ENCODE measurements around the gene NKX2-2. TPM values are rescaled to one million over a fixed set of nuclear protein-coding genes. Genes with fewer than 3 reads are reported as not detected.

Gene NKX2-2
- total and polyA plus RNA-seq, 2 of the 8 experiments (the other 6 are each of a cell fraction or from before 2014, with no cell fraction given), result not detected

DNA sequence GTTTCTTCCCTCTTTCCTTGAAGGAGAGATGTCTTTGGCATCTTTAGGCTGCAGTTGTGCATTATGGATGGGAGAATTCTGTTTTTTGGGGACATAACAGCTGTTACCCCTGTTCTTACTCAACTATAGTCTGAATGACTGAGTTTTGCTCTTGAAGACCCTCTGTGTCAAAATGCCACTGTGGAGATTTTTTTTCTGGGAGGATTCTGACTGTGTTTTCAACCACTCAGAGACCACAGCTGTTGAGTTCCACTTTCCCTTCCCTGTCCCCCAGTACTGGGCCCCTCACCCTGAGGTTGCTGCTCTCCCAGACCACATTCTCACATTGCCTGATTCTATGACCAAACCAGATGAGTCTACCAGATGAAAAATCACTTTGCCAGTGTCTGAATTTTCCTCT is 48.1 kb downstream of the NKX2-2 start:
- H3K4me3 ChIP-seq (ENCODE audit: extremely low read depth in 1 of 4, insufficient read depth in 2 of 4, low read depth in 3 of 4, low read length in 4 of 4), result no peak overlapping the region
- H4K8ac ChIP-seq (ENCODE audit: extremely low read depth, insufficient read depth, low read length), result no peak overlapping the region
- H2AK5ac ChIP-seq (ENCODE audit: low read depth, low read length), result no peak overlapping the region
- no peak overlapping the region for H2BK15ac ChIP-seq (ENCODE audit: low read length)
- H4K5ac ChIP-seq (ENCODE audit: insufficient read length, low read depth, low read length), result no peak overlapping the region
- H3K4me1 ChIP-seq (replicated peaks in 1 of 4; ENCODE audit: control insufficient read depth in 3 of 4, insufficient read depth in 4 of 4, low read length in 3 of 4), result no peaks in the 10 kb centered on the region
- H3K36me3 ChIP-seq (ENCODE audit: control insufficient read depth in 2 of 4, insufficient read depth in 4 of 4, low read length in 3 of 4), result no peaks in the 10 kb centered on the region
- no peak overlapping the region for H2BK20ac ChIP-seq (ENCODE audit: low read length)
- H3K4ac ChIP-seq (replicated peaks; ENCODE audit: insufficient read length, low read depth, low read length), result no peak overlapping the region
- no peaks in the 10 kb centered on the region for H3K27me3 ChIP-seq (replicated peaks in 1 of 4; ENCODE audit: control insufficient read depth in 3 of 4, extremely low read depth in 1 of 4, insufficient read depth in 3 of 4, low read length in 3 of 4)
- CTCF ChIA-PET (ENCODE audit: partially characterized antibody), result interaction anchor here (0.6 kb wide), 1 partner anchor 351 kb away, joined by 3 read pairs; no protein-coding TSS in a partner anchor
- H2BK120ac ChIP-seq (replicated peaks; ENCODE audit: low read depth, low read length), result no peak overlapping the region
- FAIRE-seq (no peak), DNase-seq (ENCODE audit: low read depth in 1 of 2, low spot score in 2 of 2) (no peak)
- POLR2A ChIA-PET (ENCODE audit: partially characterized antibody), result no interaction called here
- H3K14ac ChIP-seq (ENCODE audit: insufficient read length), result no peak overlapping the region
- H3K27ac ChIP-seq (ENCODE audit: low read depth, low read length), result no peak overlapping the region
- H2BK12ac ChIP-seq (ENCODE audit: low read depth, low read length), result no peak overlapping the region
- H3K79me1 ChIP-seq (ENCODE audit: low read depth, low read length), result no peaks in the 10 kb centered on the region
- no peaks in the 10 kb centered on the region for H3K23me2 ChIP-seq (ENCODE audit: low read depth, low read length)
- no peaks in the 10 kb centered on the region for H4K20me1 ChIP-seq (replicated peaks in 1 of 2; ENCODE audit: control insufficient read depth in 1 of 2, insufficient read depth in 2 of 2, low read length in 2 of 2)
- H3K79me2 ChIP-seq (ENCODE audit: control insufficient read depth in 1 of 2, insufficient read depth in 2 of 2, low read length in 2 of 2), result no peaks in the 10 kb centered on the region
- no peak overlapping the region for H3K56ac ChIP-seq (replicated peaks; ENCODE audit: insufficient read length, low read depth, low read length)
- H3K4me2 ChIP-seq (ENCODE audit: insufficient read depth in 1 of 2, low read depth in 2 of 2, low read length in 2 of 2), result no peak overlapping the region
- no peaks in the 10 kb centered on the region for H3K9me3 ChIP-seq (ENCODE audit: insufficient read depth in 2 of 2, low read depth in 1 of 2, low read length in 1 of 2)
- no peak overlapping the region for H3K23ac ChIP-seq (ENCODE audit: insufficient read length)
- no peak overlapping the region for H2BK5ac ChIP-seq (ENCODE audit: low read depth, low read length)
- no peak overlapping the region for H2AFZ ChIP-seq (ENCODE audit: low read length)
- no peak overlapping the region for H3K9ac ChIP-seq (replicated peaks in 1 of 4; ENCODE audit: extremely low read depth in 1 of 4, low read depth in 3 of 4, low read length in 3 of 4)
- H4K91ac ChIP-seq (replicated peaks; ENCODE audit: insufficient read length, low read length), result no peak overlapping the region
- no peak overlapping the region for H3K18ac ChIP-seq (ENCODE audit: extremely low read depth, low read length)
- TF ChIP-seq, protein P1, sequence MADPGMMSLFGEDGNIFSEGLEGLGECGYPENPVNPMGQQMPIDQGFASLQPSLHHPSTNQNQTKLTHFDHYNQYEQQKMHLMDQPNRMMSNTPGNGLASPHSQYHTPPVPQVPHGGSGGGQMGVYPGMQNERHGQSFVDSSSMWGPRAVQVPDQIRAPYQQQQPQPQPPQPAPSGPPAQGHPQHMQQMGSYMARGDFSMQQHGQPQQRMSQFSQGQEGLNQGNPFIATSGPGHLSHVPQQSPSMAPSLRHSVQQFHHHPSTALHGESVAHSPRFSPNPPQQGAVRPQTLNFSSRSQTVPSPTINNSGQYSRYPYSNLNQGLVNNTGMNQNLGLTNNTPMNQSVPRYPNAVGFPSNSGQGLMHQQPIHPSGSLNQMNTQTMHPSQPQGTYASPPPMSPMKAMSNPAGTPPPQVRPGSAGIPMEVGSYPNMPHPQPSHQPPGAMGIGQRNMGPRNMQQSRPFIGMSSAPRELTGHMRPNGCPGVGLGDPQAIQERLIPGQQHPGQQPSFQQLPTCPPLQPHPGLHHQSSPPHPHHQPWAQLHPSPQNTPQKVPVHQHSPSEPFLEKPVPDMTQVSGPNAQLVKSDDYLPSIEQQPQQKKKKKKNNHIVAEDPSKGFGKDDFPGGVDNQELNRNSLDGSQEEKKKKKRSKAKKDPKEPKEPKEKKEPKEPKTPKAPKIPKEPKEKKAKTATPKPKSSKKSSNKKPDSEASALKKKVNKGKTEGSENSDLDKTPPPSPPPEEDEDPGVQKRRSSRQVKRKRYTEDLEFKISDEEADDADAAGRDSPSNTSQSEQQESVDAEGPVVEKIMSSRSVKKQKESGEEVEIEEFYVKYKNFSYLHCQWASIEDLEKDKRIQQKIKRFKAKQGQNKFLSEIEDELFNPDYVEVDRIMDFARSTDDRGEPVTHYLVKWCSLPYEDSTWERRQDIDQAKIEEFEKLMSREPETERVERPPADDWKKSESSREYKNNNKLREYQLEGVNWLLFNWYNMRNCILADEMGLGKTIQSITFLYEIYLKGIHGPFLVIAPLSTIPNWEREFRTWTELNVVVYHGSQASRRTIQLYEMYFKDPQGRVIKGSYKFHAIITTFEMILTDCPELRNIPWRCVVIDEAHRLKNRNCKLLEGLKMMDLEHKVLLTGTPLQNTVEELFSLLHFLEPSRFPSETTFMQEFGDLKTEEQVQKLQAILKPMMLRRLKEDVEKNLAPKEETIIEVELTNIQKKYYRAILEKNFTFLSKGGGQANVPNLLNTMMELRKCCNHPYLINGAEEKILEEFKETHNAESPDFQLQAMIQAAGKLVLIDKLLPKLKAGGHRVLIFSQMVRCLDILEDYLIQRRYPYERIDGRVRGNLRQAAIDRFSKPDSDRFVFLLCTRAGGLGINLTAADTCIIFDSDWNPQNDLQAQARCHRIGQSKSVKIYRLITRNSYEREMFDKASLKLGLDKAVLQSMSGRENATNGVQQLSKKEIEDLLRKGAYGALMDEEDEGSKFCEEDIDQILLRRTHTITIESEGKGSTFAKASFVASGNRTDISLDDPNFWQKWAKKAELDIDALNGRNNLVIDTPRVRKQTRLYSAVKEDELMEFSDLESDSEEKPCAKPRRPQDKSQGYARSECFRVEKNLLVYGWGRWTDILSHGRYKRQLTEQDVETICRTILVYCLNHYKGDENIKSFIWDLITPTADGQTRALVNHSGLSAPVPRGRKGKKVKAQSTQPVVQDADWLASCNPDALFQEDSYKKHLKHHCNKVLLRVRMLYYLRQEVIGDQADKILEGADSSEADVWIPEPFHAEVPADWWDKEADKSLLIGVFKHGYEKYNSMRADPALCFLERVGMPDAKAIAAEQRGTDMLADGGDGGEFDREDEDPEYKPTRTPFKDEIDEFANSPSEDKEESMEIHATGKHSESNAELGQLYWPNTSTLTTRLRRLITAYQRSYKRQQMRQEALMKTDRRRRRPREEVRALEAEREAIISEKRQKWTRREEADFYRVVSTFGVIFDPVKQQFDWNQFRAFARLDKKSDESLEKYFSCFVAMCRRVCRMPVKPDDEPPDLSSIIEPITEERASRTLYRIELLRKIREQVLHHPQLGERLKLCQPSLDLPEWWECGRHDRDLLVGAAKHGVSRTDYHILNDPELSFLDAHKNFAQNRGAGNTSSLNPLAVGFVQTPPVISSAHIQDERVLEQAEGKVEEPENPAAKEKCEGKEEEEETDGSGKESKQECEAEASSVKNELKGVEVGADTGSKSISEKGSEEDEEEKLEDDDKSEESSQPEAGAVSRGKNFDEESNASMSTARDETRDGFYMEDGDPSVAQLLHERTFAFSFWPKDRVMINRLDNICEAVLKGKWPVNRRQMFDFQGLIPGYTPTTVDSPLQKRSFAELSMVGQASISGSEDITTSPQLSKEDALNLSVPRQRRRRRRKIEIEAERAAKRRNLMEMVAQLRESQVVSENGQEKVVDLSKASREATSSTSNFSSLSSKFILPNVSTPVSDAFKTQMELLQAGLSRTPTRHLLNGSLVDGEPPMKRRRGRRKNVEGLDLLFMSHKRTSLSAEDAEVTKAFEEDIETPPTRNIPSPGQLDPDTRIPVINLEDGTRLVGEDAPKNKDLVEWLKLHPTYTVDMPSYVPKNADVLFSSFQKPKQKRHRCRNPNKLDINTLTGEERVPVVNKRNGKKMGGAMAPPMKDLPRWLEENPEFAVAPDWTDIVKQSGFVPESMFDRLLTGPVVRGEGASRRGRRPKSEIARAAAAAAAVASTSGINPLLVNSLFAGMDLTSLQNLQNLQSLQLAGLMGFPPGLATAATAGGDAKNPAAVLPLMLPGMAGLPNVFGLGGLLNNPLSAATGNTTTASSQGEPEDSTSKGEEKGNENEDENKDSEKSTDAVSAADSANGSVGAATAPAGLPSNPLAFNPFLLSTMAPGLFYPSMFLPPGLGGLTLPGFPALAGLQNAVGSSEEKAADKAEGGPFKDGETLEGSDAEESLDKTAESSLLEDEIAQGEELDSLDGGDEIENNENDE (IDR thresholded peaks at IDR 0.05; ENCODE audit: insufficient replicate concordance, low read length), result no peak
